Measurements from ENCODE around the gene GK.

DNA sequence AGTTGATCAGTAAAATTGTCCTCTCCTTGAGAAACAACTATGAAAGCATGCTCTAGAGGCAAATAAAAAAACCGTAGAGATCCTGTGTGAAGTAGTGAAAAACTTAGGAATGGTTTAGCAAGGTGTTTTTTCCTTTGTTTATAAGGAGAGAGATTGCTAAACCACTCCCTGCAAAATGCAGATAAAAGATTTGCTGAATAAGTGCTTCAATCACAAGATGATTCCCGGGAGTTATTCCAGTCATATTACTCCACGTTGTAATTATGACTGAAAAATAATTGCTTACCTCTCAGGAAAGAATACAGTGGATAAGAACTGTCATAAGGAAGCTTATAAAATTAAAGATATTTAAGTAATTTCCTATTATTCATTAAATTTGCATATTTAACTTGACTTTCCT lies 2.8 kb downstream of the GK start:
- TF ChIP-seq CTCF (IDR thresholded peaks at IDR 0.05) (no peak), POLR2A (IDR thresholded peaks at IDR 0.05) (no peak)

Data from right lobe of liver (tissue), 4 donors.